Astrocyte of the spinal cord (primary cell): Measurements from ENCODE around the gene IL13RA1.

ENCODE experiments used
- DNase-seq: peaks from one replicate; pipeline ENCODE4 v3.0.0; 2011; ENCODE audit warnings: low read depth, low spot score
- H3K4me3 ChIP-seq: 2 replicates; pipeline ENCODE4 v1.5.1; 2011; ENCODE audit warnings: low read depth, mild to moderate bottlenecking, low read length, moderate library complexity
- in situ Hi-C: cut with HindIII; loops from 2 replicates; pipeline ENCODE4 v1.10.0; 2017; ENCODE audit warnings: low sequenced_read_pairs
- TF ChIP-seq, protein P1 (sequence below): IDR thresholded peaks from 2 replicates; pipeline ENCODE4 v1.5.1; 2012; ENCODE audit warnings: low read depth, mild to moderate bottlenecking, low read length, inconsistent platforms

Gene IL13RA1

DNA sequence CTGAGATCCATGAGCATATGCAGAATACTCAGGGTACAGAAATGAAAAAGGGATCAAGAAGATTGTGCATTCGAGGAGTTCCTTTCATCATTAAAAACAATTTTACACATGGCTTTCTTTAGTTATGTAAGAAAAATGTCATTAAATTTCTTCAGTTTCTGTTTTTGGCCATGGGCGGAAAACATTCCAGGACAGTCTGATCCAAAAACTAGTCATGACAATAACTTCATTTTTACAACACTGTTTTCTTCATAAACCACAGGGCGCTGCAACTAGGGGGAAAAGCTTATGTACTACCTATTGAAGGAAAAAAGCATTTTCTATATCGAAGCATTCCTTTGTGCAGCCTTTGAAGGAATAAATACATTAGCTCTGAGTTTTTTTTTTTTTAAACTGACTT lies 28.2 kb downstream of the IL13RA1 start:
- no peak for DNase-seq
- no peak overlapping the region for H3K4me3 ChIP-seq
- in situ Hi-C loops = no loop called here
- TF ChIP-seq, protein P1, sequence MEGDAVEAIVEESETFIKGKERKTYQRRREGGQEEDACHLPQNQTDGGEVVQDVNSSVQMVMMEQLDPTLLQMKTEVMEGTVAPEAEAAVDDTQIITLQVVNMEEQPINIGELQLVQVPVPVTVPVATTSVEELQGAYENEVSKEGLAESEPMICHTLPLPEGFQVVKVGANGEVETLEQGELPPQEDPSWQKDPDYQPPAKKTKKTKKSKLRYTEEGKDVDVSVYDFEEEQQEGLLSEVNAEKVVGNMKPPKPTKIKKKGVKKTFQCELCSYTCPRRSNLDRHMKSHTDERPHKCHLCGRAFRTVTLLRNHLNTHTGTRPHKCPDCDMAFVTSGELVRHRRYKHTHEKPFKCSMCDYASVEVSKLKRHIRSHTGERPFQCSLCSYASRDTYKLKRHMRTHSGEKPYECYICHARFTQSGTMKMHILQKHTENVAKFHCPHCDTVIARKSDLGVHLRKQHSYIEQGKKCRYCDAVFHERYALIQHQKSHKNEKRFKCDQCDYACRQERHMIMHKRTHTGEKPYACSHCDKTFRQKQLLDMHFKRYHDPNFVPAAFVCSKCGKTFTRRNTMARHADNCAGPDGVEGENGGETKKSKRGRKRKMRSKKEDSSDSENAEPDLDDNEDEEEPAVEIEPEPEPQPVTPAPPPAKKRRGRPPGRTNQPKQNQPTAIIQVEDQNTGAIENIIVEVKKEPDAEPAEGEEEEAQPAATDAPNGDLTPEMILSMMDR = no peak

DNA sequence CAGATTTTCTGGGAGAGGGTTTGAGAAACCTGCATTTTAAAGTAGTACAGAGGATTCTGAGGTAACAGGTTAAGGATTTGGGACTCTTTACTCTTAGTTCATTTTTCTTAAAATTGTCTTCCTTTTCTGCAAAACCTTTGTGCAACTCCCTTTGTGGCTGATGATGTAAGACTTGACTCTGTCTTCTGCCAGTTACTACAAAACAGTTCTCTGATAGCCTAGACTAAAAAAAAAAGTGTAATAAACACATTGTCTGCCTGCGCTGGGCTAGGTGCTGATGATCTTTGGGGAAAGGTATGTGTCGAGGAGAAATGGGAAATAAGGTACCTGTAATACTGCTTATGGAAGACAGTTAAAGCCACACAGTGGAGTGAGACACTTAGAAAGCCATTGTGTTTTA lies 28.7 kb downstream of the IL13RA1 start:
- H3K4me3 ChIP-seq = no peak overlapping the region
- no peak for DNase-seq
- in situ Hi-C loops = no loop called here
- TF ChIP-seq, protein P1 = no peak

DNA sequence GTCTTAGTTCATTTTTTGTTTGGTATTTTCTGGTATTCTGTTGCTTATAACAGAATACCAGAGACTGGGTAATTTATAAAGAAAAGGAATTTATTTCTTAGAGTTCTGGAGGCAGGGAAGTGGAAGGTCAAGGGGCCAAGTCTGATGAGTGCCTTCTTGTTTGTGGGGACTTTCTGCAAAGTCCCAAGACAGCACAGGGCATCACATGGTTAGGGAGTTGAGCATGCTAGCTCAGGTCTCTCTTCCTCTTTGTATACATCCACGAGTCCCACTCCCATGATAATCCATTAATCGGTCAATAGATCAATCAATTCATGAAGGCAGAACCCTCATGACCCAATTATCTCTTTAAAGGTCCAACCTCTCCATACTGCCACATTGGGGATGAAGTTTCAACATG lies 31.1 kb downstream of the IL13RA1 start:
- H3K4me3 ChIP-seq = no peak overlapping the region
- TF ChIP-seq, protein P1 = no peak
- in situ Hi-C loops = no loop called here
- no peak for DNase-seq

DNA sequence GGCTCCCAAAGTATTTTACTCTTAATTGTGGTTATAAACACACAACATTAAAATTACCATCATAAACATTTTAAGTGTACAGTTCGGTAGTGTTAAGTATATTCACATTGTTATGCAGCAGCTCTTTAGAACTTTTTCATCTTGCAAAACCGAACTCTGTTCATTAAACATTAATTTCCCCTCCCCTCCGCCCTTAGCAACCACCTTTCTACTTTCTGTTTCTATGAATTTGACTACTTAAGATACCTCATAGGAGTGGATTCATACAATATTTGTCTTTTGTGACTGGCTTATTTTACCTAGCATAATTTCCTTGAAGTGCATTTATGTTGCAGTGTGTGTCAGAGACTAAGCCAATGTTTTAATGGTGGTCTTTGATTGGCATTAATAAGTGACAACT lies 32.6 kb downstream of the IL13RA1 start:
- no peak overlapping the region for H3K4me3 ChIP-seq
- TF ChIP-seq, protein P1 = no peak
- in situ Hi-C loops = no loop called here
- no peak for DNase-seq

DNA sequence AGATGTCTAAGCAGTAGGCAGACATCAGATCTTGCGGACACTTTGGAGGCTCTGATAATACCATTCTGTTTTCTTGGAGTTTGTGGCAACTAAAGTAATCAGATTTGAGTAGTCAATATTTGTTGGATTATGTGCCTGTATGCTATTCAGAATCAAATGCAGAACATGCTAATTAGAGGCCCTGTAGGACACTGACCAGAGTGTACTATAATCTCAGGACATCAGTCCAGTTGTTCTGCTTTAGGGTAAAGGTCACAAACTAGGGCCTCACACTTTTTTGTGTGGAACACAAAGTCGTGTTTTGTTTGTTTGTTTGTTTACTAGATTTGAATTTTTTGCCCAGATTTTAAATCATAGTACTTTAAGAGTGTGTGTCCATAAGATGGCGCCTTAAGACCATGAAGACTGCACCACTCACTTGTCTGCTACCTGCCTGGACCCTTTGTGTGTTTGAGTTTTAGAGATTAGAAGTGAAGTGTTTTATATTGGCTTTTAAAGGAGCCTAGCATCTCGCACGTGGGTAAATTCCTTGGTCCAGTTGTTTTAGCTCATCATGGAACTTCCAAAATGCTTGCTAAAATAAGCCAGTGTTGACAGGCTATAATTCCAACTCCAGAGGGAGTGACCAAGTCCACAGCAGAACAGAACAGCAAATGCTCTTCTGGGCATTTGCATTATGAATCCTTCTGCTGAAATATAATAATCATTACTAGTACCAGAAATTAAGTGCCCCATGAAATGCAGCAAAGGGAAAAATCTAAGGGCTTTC lies 34.7 kb downstream of the IL13RA1 start:
- TF ChIP-seq, protein P1 = no peak
- no peak for DNase-seq
- in situ Hi-C loops = no loop called here
- H3K4me3 ChIP-seq = no peak overlapping the region

DNA sequence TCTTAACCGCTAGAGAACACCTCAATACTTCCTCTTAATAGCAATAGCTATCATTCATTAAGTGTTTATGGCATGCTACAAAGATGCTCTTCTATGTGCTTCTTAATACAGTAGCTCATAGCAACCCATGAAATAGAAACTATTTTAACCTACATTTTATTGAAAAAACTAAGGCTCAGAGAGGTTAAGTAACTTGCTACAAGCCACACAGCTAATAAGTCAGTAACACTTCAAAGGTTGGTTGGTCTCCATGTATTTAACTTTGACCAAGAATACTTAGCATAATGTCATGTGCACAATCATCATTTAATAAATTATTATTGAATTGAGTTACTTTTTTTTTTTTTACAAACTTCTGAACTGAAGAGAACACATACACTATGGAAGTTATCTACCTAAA lies 36.1 kb downstream of the IL13RA1 start:
- in situ Hi-C loops = no loop called here
- no peak overlapping the region for H3K4me3 ChIP-seq
- TF ChIP-seq, protein P1 = no peak
- no peak for DNase-seq
